ENCODE data around the gene DCDC1. TPM values are rescaled to one million over a fixed set of nuclear protein-coding genes. Genes with fewer than 3 reads are reported as not detected.

DCDC1 gene
- total RNA-seq, 1 donor from 2014 or later = 0.21 TPM

DNA sequence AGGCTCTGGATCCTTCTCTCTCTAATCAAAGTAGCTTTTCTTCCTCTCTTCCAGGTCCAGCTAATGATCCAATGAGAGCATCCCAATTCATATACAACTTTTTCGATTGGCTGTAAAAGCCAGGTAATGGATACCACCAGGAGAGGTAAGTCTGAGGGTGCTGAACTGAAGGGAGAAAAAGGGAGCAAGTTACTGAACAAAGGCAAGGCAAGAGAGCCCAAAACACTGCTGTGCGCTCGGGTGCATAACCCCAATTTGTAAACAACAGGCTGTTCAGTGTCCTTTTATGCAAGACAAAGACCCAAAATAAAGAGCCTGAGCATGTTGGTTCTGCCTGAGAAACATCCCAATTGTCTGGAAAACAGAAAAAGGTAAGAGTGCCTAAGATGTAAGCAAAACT is 260.1 kb downstream of the DCDC1 start:
- Histone ChIP-seq H3K36me3 (ENCODE audit: control insufficient read depth, insufficient read depth, low read length) (no peaks in the 10 kb centered on the region), H3K27me3 (ENCODE audit: control insufficient read depth, insufficient read depth, low read length) (no peaks in the 10 kb centered on the region), H3K4me3 (ENCODE audit: low read depth, low read length) (no peak overlapping the region)
- DNase-seq (ENCODE audit: low read depth) = no peak
- TF ChIP-seq, protein P1, sequence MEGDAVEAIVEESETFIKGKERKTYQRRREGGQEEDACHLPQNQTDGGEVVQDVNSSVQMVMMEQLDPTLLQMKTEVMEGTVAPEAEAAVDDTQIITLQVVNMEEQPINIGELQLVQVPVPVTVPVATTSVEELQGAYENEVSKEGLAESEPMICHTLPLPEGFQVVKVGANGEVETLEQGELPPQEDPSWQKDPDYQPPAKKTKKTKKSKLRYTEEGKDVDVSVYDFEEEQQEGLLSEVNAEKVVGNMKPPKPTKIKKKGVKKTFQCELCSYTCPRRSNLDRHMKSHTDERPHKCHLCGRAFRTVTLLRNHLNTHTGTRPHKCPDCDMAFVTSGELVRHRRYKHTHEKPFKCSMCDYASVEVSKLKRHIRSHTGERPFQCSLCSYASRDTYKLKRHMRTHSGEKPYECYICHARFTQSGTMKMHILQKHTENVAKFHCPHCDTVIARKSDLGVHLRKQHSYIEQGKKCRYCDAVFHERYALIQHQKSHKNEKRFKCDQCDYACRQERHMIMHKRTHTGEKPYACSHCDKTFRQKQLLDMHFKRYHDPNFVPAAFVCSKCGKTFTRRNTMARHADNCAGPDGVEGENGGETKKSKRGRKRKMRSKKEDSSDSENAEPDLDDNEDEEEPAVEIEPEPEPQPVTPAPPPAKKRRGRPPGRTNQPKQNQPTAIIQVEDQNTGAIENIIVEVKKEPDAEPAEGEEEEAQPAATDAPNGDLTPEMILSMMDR (IDR thresholded peaks at IDR 0.05; ENCODE audit: insufficient read depth, low read length, poor library complexity, severe bottlenecking) = no peak

DNA sequence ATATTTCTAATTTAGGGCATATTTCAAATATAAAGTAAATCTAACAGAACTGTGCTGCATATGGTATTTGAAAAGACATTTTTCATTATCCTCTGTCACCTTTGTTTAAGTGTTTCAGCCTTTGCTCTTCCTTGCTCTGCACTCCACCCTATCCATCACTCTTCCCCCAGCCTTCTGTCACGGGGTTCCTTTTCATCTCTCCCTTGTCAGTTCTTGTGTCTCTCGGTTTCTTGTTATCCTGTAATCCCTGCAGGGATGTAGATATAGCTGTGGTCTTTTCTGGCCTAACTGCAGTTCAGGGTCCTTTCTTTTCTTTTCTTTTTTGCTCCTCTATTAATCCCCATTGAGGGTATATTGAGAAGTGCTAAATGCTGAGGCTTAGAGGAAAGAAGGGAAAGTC is 261.9 kb downstream of the DCDC1 start:
- TF ChIP-seq, protein P1 (IDR thresholded peaks at IDR 0.05; ENCODE audit: insufficient read depth, low read length, poor library complexity, severe bottlenecking) = no peak
- DNase-seq (ENCODE audit: low read depth) = no peak
- no peaks in the 10 kb centered on the region for H3K36me3 ChIP-seq (ENCODE audit: control insufficient read depth, insufficient read depth, low read length)
- H3K27me3 ChIP-seq (ENCODE audit: control insufficient read depth, insufficient read depth, low read length) = no peaks in the 10 kb centered on the region
- no peak overlapping the region for H3K4me3 ChIP-seq (ENCODE audit: low read depth, low read length)

DNA sequence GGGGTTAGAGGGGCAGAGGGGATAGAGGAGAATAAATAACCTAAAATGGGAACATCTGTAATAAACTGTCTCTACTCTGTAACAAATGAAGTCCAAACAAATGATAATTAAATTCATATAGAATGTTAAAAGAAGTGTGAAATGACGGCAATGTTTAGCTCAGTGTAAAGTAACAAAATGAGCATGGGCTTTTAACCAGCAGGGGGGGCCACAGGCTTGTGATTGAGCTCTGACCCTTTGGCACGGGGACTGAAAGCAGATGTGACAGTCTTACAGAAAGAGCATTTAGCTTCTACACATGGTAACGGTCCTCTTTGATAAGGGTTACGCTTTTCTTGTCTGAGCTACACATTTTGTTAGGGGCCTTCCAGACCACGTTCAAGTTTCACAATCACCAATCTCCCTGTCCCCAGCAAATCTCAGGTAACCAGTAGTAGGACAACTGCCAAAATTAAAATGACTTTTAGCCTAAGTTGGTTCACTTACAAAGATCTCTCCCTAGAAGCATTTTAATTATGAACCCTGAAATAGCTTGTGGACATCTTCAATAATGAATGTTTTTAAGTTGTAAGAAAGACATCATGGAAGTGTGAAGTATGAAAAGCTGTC is 262.5 kb downstream of the DCDC1 start:
- Histone ChIP-seq H3K27me3 (ENCODE audit: control insufficient read depth, insufficient read depth, low read length) (no peaks in the 10 kb centered on the region), H3K4me3 (ENCODE audit: low read depth, low read length) (no peak overlapping the region), H3K36me3 (ENCODE audit: control insufficient read depth, insufficient read depth, low read length) (no peaks in the 10 kb centered on the region)
- peak; percentile 1 for DNase-seq (ENCODE audit: low read depth)
- TF ChIP-seq, protein P1 (IDR thresholded peaks at IDR 0.05; ENCODE audit: insufficient read depth, low read length, poor library complexity, severe bottlenecking) = peak; percentile 68

DNA sequence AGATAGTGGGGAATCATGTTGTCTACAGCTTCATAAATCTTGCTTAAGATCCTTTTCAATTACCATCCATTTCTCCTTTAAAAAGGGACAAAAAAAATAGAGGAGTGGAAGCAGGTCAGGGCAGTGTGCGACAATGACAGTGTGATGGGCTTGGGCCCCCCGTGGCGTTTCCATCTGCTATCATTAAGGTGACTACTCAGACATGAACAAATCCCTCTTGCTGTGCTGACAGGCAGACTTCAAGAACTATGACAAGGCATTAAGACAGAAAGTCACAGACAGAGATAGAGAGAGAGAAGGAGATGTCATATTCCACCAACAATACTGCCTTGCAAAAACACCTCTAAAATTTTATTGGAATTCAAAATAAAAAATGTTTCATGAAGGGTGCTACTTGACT is 263.2 kb downstream of the DCDC1 start:
- Histone ChIP-seq H3K27me3 (ENCODE audit: control insufficient read depth, insufficient read depth, low read length) (no peaks in the 10 kb centered on the region), H3K36me3 (ENCODE audit: control insufficient read depth, insufficient read depth, low read length) (no peaks in the 10 kb centered on the region), H3K4me3 (ENCODE audit: low read depth, low read length) (no peak overlapping the region)
- DNase-seq (ENCODE audit: low read depth) = no peak
- TF ChIP-seq, protein P1 (IDR thresholded peaks at IDR 0.05; ENCODE audit: insufficient read depth, low read length, poor library complexity, severe bottlenecking) = no peak

DNA sequence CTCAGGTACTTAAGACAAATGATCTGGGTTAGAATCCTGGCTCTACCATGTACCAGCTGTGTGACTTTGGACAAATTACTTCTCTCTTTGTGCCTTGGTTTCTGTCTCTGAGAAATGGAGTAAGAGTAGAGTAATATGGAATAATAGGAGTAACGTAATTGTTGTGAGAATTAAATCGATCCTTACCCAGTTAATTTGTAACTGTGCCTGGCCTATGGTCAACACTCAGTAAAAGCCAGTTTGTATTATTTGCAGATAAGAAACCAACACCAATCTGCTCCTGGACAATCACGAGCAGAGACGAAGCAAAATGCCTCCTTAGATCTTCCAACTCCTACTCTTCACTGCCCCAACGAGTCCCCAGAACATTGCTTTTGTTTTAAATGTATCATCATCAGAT is 266.7 kb downstream of the DCDC1 start:
- Histone ChIP-seq H3K4me3 (ENCODE audit: low read depth, low read length) (no peak overlapping the region), H3K27me3 (ENCODE audit: control insufficient read depth, insufficient read depth, low read length) (no peaks in the 10 kb centered on the region), H3K36me3 (ENCODE audit: control insufficient read depth, insufficient read depth, low read length) (no peaks in the 10 kb centered on the region)
- TF ChIP-seq, protein P1 (IDR thresholded peaks at IDR 0.05; ENCODE audit: insufficient read depth, low read length, poor library complexity, severe bottlenecking) = no peak
- no peak for DNase-seq (ENCODE audit: low read depth)

DNA sequence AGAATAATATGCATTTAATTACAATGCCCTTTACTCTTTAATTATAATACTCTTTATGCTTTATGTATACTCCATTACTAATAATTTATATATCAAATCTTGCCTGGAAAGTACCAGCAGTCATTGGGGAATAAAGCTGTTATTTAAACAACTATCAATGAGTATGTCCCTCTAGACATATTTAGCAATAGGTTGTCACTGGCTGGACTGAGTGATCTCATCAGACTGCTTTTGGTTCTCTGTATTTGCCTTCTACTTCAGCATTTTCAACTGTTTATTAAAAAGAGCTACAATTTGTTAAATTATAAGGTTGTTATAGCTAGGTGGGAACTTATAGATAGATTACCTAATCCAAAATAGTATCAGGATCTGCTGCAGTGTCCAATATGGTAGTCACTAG is 267.2 kb downstream of the DCDC1 start:
- Histone ChIP-seq H3K27me3 (ENCODE audit: control insufficient read depth, insufficient read depth, low read length) (no peaks in the 10 kb centered on the region), H3K4me3 (ENCODE audit: low read depth, low read length) (no peak overlapping the region), H3K36me3 (ENCODE audit: control insufficient read depth, insufficient read depth, low read length) (no peaks in the 10 kb centered on the region)
- DNase-seq (ENCODE audit: low read depth) = no peak
- TF ChIP-seq, protein P1 (IDR thresholded peaks at IDR 0.05; ENCODE audit: insufficient read depth, low read length, poor library complexity, severe bottlenecking) = no peak
